DMS53 treated with DMSO at 0.1 percent for 48 hours (cell line): ENCODE measurements around the gene SOAT1.
"Not testable (repeated sequence)": the region's sequence is repeated elsewhere in the genome, so short reads cannot be mapped to it uniquely, and the experiment has no call there.

ENCODE experiments used
- DNase-seq: peaks from one replicate; lab custom pipeline; 2025; ENCODE audit not compliant: unreplicated experiment; lab: John Stamatoyannopoulos, UW

SOAT1 gene

GRCh38 chr1:179293340-179294327 is at the start of gene SOAT1:
SOAT1 (plus strand) TSS chr1:179293797; CDS start chr1:179302685, 8,888 bp downstream.
- peak; percentile 79 for DNase-seq

GRCh38 chr1:179245426-179245825 is 48.2 kb upstream of the SOAT1 start:
- not testable (repeated sequence) for DNase-seq

GRCh38 chr1:179247923-179248322 is 45.7 kb upstream of the SOAT1 start:
- no peak for DNase-seq

GRCh38 chr1:179251675-179252074 is 41.9 kb upstream of the SOAT1 start:
- DNase-seq: peak; percentile 55

GRCh38 chr1:179252606-179253005 is 41.0 kb upstream of the SOAT1 start:
- no peak for DNase-seq

- DNase-seq: no peak
Observed at GRCh38 chr1:179253286-179253972, 40.2 kb upstream of the SOAT1 start.

GRCh38 chr1:179262183-179262582 is 31.4 kb upstream of the SOAT1 start:
- no peak for DNase-seq

GRCh38 chr1:179263121-179263520 is 30.5 kb upstream of the SOAT1 start:
- no peak for DNase-seq

GRCh38 chr1:179264507-179264906 is 29.1 kb upstream of the SOAT1 start:
- no peak for DNase-seq

GRCh38 chr1:179269071-179269470 is 24.5 kb upstream of the SOAT1 start:
- no peak for DNase-seq

GRCh38 chr1:179274424-179274823 is 19.2 kb upstream of the SOAT1 start:
- DNase-seq: not testable (repeated sequence)

- DNase-seq: no peak
Observed at GRCh38 chr1:179278920-179279319, 14.7 kb upstream of the SOAT1 start.

GRCh38 chr1:179283992-179284391 is 9.6 kb upstream of the SOAT1 start:
- no peak for DNase-seq

GRCh38 chr1:179287946-179288345 is 5.7 kb upstream of the SOAT1 start:
- peak; percentile 56 for DNase-seq

- DNase-seq: no peak
Observed at GRCh38 chr1:179288977-179289376, 4.6 kb upstream of the SOAT1 start.

GRCh38 chr1:179295164-179295755 is 1.7 kb downstream of the SOAT1 start:
- no peak for DNase-seq

- no peak for DNase-seq
Observed at GRCh38 chr1:179296356-179297104, 2.9 kb downstream of the SOAT1 start.

- DNase-seq: no peak
Observed at GRCh38 chr1:179297105-179297378, 3.4 kb downstream of the SOAT1 start.

GRCh38 chr1:179298952-179299351 is 5.4 kb downstream of the SOAT1 start:
- no peak for DNase-seq

GRCh38 chr1:179300112-179300511 is 6.5 kb downstream of the SOAT1 start:
- DNase-seq: no peak

GRCh38 chr1:179302070-179302469 is 8.5 kb downstream of the SOAT1 start:
- DNase-seq: no peak
